ENCODE results near the gene ZNF420. TPM values are rescaled to one million over a fixed set of nuclear protein-coding genes. Genes with fewer than 3 reads are reported as not detected.

Gene ZNF420
- polyA plus RNA-seq, 1 of the 3 experiments (the other 2 are of a cell fraction), result 1.9 TPM

DNA sequence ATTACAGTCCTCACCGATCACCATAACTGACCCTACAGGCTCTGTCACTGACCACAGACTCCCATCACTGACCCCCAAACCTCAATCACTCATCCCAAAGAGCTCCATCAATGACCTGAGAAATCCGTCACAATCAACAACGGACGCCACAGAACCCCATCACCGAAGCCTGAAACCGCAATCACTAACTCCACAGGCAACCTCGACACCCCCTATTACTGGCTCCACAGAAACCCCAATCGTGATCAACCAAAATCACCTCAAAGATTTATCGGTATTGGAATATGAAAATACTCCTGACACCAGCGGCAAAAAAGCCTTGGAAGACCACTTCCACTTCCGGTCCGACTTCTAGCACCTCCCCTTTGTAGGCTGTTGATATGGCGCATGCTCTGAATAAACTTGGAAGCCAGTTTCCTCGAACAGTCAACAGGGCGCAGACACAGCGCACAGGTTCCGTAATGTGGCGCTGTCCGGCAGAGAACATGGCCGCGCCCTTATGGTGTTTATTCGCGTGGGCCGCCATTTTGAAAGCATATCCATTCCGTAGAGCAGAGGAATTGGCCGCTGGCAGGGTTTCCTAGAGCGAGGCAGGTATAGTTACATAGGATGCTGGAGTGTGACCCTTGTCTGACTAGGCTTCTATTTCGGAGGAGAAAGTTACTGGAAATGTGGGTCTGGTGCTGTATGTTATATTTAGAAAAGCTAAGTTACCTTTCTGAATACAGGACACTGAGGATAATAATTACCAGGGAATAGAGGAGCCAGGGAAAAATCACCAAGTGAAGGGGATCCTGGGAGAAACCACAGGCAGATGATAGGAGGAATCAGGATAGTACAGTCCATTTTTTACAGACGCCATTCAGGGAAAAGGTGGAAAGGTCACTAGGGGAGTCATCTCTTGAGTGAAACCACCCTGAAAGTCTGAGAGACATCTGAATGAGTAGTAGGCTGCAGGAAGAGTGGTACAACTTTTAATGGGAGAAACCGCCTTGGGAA is 94.4 kb downstream of the ZNF420 start, which contains the start of gene ZNF585A (continued):
- no peak for TF ChIP-seq EZH2phosphoT487 (IDR thresholded peaks at IDR 0.05; ENCODE audit: borderline replicate concordance, low read depth)
- peak; percentile 56; the same call in 1 of the 2 replicates for TF ChIP-seq NRF1 (IDR thresholded peaks at IDR 0.05; ENCODE audit: low read depth, low read length)
- TF ChIP-seq, protein P1, sequence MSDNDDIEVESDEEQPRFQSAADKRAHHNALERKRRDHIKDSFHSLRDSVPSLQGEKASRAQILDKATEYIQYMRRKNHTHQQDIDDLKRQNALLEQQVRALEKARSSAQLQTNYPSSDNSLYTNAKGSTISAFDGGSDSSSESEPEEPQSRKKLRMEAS (IDR thresholded peaks at IDR 0.05; ENCODE audit: low read depth), result 0 out of 2 replicates have a peak, but pooled peaks have one; percentile 50
- TF ChIP-seq, protein P2, sequence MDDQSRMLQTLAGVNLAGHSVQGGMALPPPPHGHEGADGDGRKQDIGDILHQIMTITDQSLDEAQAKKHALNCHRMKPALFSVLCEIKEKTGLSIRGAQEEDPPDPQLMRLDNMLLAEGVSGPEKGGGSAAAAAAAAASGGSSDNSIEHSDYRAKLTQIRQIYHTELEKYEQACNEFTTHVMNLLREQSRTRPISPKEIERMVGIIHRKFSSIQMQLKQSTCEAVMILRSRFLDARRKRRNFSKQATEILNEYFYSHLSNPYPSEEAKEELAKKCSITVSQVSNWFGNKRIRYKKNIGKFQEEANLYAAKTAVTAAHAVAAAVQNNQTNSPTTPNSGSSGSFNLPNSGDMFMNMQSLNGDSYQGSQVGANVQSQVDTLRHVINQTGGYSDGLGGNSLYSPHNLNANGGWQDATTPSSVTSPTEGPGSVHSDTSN (IDR thresholded peaks at IDR 0.05), result no peak

Other genes starting within 250 kb of the ZNF420 start
- gene ZNF790, start 240.0 kb upstream of the ZNF420 start, polyA plus RNA-seq (2012; rRNA removed), result 2.2 and 3.1 TPM in 2 replicates
- gene ZNF345, start 227.6 kb upstream of the ZNF420 start, polyA plus RNA-seq (2012; rRNA removed), result 2.4 and 4.2 TPM in 2 replicates
- 0.72 and 0.99 TPM in 2 replicates for gene ZNF829, start 162.1 kb upstream of the ZNF420 start, polyA plus RNA-seq (2012; rRNA removed)
- gene ZNF568, start 162.1 kb upstream of the ZNF420 start, polyA plus RNA-seq (2012; rRNA removed), result 5.5 and 7.2 TPM in 2 replicates
- gene ZNF585A, start 94.3 kb downstream of the ZNF420 start, polyA plus RNA-seq (2012; rRNA removed), result 9.8 and 13.0 TPM in 2 replicates
- gene ZNF585B, start 132.1 kb downstream of the ZNF420 start, polyA plus RNA-seq (2012; rRNA removed), result 11.8 and 16.1 TPM in 2 replicates
- gene ZNF383, start 139.8 kb downstream of the ZNF420 start, polyA plus RNA-seq (2012; rRNA removed), result 2.0 and 2.8 TPM in 2 replicates